ENCODE data around the gene SPOCK2. TPM values are rescaled to one million over a fixed set of nuclear protein-coding genes. Genes with fewer than 3 reads are reported as not detected.
"Not testable (repeated sequence)": the region's sequence is repeated elsewhere in the genome, so short reads cannot be mapped to it uniquely, and the experiment has no call there.

SPOCK2 gene
- total RNA-seq, 1 experiment from 2014 or later, result 1.8 TPM

- TF ChIP-seq, protein P1, sequence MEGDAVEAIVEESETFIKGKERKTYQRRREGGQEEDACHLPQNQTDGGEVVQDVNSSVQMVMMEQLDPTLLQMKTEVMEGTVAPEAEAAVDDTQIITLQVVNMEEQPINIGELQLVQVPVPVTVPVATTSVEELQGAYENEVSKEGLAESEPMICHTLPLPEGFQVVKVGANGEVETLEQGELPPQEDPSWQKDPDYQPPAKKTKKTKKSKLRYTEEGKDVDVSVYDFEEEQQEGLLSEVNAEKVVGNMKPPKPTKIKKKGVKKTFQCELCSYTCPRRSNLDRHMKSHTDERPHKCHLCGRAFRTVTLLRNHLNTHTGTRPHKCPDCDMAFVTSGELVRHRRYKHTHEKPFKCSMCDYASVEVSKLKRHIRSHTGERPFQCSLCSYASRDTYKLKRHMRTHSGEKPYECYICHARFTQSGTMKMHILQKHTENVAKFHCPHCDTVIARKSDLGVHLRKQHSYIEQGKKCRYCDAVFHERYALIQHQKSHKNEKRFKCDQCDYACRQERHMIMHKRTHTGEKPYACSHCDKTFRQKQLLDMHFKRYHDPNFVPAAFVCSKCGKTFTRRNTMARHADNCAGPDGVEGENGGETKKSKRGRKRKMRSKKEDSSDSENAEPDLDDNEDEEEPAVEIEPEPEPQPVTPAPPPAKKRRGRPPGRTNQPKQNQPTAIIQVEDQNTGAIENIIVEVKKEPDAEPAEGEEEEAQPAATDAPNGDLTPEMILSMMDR (conservative IDR thresholded peaks at IDR 0.05), result no peak
- Histone ChIP-seq H4K5ac (ENCODE audit: insufficient read length, low read depth, low read length) (no peak overlapping the region), H3K23ac (ENCODE audit: insufficient read length, low read depth, low read length) (no peak overlapping the region), H3K4me1 (ENCODE audit: insufficient read depth, low read length) (no peaks in the 10 kb centered on the region; the same call in 1 of the 2 replicates), H4K20me1 (ENCODE audit: control insufficient read depth, insufficient read depth, insufficient read length) (no peaks in the 10 kb centered on the region), H2BK20ac (ENCODE audit: low read depth, low read length, poor library complexity, severe bottlenecking) (no peak overlapping the region), H2BK5ac (ENCODE audit: insufficient read length, low read length) (no peak overlapping the region), H3K27ac (ENCODE audit: insufficient read length, low read depth, low read length) (no peak overlapping the region), H3K79me2 (ENCODE audit: insufficient read depth, low read length) (no peaks in the 10 kb centered on the region), H4K91ac (ENCODE audit: insufficient read length, low read depth, low read length) (no peak overlapping the region), H3K9ac (ENCODE audit: extremely low read depth, insufficient read length, low read length) (no peak overlapping the region), H2BK12ac (ENCODE audit: insufficient read length, low read depth, low read length) (no peak overlapping the region), H3K4me2 (ENCODE audit: insufficient read depth, insufficient read length, low read length) (no peak overlapping the region), H3K79me1 (ENCODE audit: insufficient read depth, low read depth, low read length, poor library complexity, severe bottlenecking) (no peaks in the 10 kb centered on the region), H3K18ac (ENCODE audit: insufficient read length, low read depth, low read length) (no peak overlapping the region), H2BK15ac (ENCODE audit: low read depth, low read length) (no peak overlapping the region), H2AK5ac (ENCODE audit: insufficient read length, low read length) (no peak overlapping the region), H4K8ac (replicated peaks; ENCODE audit: insufficient read length, low read depth, low read length) (no peak overlapping the region), H3T11ph (ENCODE audit: low read length) (no peak overlapping the region), H2BK120ac (ENCODE audit: low read depth, low read length, poor library complexity, severe bottlenecking) (no peak overlapping the region), H2AFZ (ENCODE audit: low read length) (no peak overlapping the region), H3K14ac (ENCODE audit: insufficient read depth, low read length) (no peak overlapping the region), H3K9me3 (ENCODE audit: control insufficient read depth, low read depth, low read length) (no peaks in the 10 kb centered on the region), H3K27me3 (ENCODE audit: insufficient read depth, low read length) (no peaks in the 10 kb centered on the region), H3K4ac (ENCODE audit: low read depth, low read length) (no peak overlapping the region), H3K56ac (ENCODE audit: insufficient read length, low read depth, low read length) (no peak overlapping the region), H3K23me2 (ENCODE audit: insufficient read length, low read depth, low read length, poor library complexity, severe bottlenecking) (no peaks in the 10 kb centered on the region)
- peaks cover 0 to 7% of the 10 kb centered on the region in 2 experiments; a peak in 2 of 5 replicates for H3K9me3 Mint-ChIP-seq
- no peaks in the 10 kb centered on the region for H3K27me3 Mint-ChIP-seq (ENCODE audit: low read depth)
- H3K36me3 Mint-ChIP-seq (ENCODE audit: insufficient read depth in 1 of 3, low read depth in 3 of 3), result peaks cover 4 to 17% (median 7%) of the 10 kb centered on the region in 3 experiments
- no CpG with 5 or more reads among the region's 7 CpGs for WGBS (ENCODE audit: extremely low coverage, insufficient read length, low lambda C conversion rate)
- H3K4me3 Mint-ChIP-seq, result no peak overlapping the region
- no peak for DNase-seq
- H3K4me1 Mint-ChIP-seq, result peaks cover 9 to 15% of the 10 kb centered on the region in 2 experiments
- no peak overlapping the region; a peak in 1 of 7 replicates for H3K27ac Mint-ChIP-seq
Observed at GRCh38 chr10:72137583-72137982, 49.2 kb upstream of the SPOCK2 start.

DNA sequence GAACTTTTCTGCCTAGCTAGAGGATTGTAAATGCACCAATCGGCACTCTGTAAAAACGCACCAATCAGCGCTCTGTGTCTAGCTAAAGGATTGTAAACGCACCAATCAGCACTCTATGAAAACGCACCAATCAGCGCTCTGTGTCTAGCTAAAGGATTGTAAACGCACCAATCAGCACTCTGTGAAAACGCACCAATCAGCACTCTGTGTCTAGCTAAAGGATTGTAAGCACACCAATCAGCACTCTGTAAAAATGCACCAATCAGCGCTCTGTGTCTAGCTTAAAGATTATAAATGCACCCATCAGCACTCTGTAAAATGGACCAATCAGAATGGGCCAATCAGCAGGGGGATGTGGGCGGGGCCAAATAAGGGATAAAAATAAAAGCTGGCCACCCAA is 47.9 kb upstream of the SPOCK2 start:
- not testable (repeated sequence) for H4K8ac ChIP-seq (replicated peaks; ENCODE audit: insufficient read length, low read depth, low read length); H3K79me2 ChIP-seq (ENCODE audit: insufficient read depth, low read length); H3K14ac ChIP-seq (ENCODE audit: insufficient read depth, low read length); H2BK20ac ChIP-seq (ENCODE audit: low read depth, low read length, poor library complexity, severe bottlenecking); DNase-seq; H3K4me3 Mint-ChIP-seq; H3K9ac ChIP-seq (ENCODE audit: extremely low read depth, insufficient read length, low read length); H2BK120ac ChIP-seq (ENCODE audit: low read depth, low read length, poor library complexity, severe bottlenecking); H3K23ac ChIP-seq (ENCODE audit: insufficient read length, low read depth, low read length); H4K20me1 ChIP-seq (ENCODE audit: control insufficient read depth, insufficient read depth, insufficient read length); H3K27ac Mint-ChIP-seq; H4K5ac ChIP-seq (ENCODE audit: insufficient read length, low read depth, low read length); H3K79me1 ChIP-seq (ENCODE audit: insufficient read depth, low read depth, low read length, poor library complexity, severe bottlenecking); H3K18ac ChIP-seq (ENCODE audit: insufficient read length, low read depth, low read length); H3K9me3 Mint-ChIP-seq; H4K91ac ChIP-seq (ENCODE audit: insufficient read length, low read depth, low read length); H3K4ac ChIP-seq (ENCODE audit: low read depth, low read length); H3K27me3 Mint-ChIP-seq (ENCODE audit: low read depth); H3T11ph ChIP-seq (ENCODE audit: low read length); H3K4me1 ChIP-seq (ENCODE audit: insufficient read depth, low read length); H3K27ac ChIP-seq (ENCODE audit: insufficient read length, low read depth, low read length); H2BK12ac ChIP-seq (ENCODE audit: insufficient read length, low read depth, low read length); H3K27me3 ChIP-seq (ENCODE audit: insufficient read depth, low read length); H3K56ac ChIP-seq (ENCODE audit: insufficient read length, low read depth, low read length); H2BK15ac ChIP-seq (ENCODE audit: low read depth, low read length); H2AFZ ChIP-seq (ENCODE audit: low read length); H3K4me2 ChIP-seq (ENCODE audit: insufficient read depth, insufficient read length, low read length); H3K9me3 ChIP-seq (ENCODE audit: control insufficient read depth, low read depth, low read length); H2BK5ac ChIP-seq (ENCODE audit: insufficient read length, low read length); H3K23me2 ChIP-seq (ENCODE audit: insufficient read length, low read depth, low read length, poor library complexity, severe bottlenecking); H2AK5ac ChIP-seq (ENCODE audit: insufficient read length, low read length)
- H3K4me1 Mint-ChIP-seq, result peaks cover 9 to 15% of the 10 kb centered on the region in 2 experiments
- peaks cover 4 to 20% (median 7%) of the 10 kb centered on the region in 3 experiments for H3K36me3 Mint-ChIP-seq (ENCODE audit: insufficient read depth in 1 of 3, low read depth in 3 of 3)
- no CpG with 5 or more reads among the region's 10 CpGs for WGBS (ENCODE audit: extremely low coverage, insufficient read length, low lambda C conversion rate)
